ENCODE measurements around the gene WIF1.

WIF1 gene

GRCh38 chr12:65004270-65004669, 116.8 kb downstream of the WIF1 start:
- Histone ChIP-seq H3K79me2 (ENCODE audit: control insufficient read depth, insufficient read depth, low read length, unreplicated experiment) (no peaks in the 10 kb centered on the region), H3K27ac (ENCODE audit: low read depth, low read length) (no peak overlapping the region), H3K4me1 (ENCODE audit: control insufficient read depth, insufficient read depth, low read length, unreplicated experiment) (no peaks in the 10 kb centered on the region), H3K4me3 (ENCODE audit: low read depth, low read length) (no peak overlapping the region), H3K36me3 (ENCODE audit: insufficient read depth, low read length) (no peaks in the 10 kb centered on the region), H3K27me3 (ENCODE audit: insufficient read depth, low read length) (peaks cover 93% of the 10 kb centered on the region), H2AFZ (ENCODE audit: low read length, unreplicated experiment) (no peak overlapping the region)

Measured in ACC112 (cell line).